NCI-H1105 treated with DMSO at 0.1 percent for 48 hours (cell line): ENCODE measurements around the gene GUCD1.
"Not testable (repeated sequence)": the region's sequence is repeated elsewhere in the genome, so short reads cannot be mapped to it uniquely, and the experiment has no call there.

Experiments
- DNase-seq: peaks from one replicate; lab custom pipeline; 2025; lab: John Stamatoyannopoulos, UW

Gene GUCD1

GRCh38 chr22:24565077-24565476, 10.1 kb upstream of the GUCD1 start:
- no peak for DNase-seq

GRCh38 chr22:24564376-24565058, 9.6 kb upstream of the GUCD1 start:
- no peak for DNase-seq

- no peak for DNase-seq
Measured at GRCh38 chr22:24563246-24563645, 8.3 kb upstream of the GUCD1 start.

- no peak for DNase-seq
Measured at GRCh38 chr22:24559471-24559870, 4.5 kb upstream of the GUCD1 start.

- peak; percentile 95 for DNase-seq
Measured at GRCh38 chr22:24555165-24556039, 464 bp upstream of the GUCD1 start, which contains the start of gene SNRPD3. SNRPD3 (plus strand) TSS chr22:24555999; CDS start chr22:24557675, 1,676 bp downstream.

- DNase-seq = no peak
Measured at GRCh38 chr22:24553597-24554312, 1.2 kb downstream of the GUCD1 start.

GRCh38 chr22:24552503-24553286, 2.2 kb downstream of the GUCD1 start:
- DNase-seq = not testable (repeated sequence)

GRCh38 chr22:24550902-24551435, 4.0 kb downstream of the GUCD1 start:
- DNase-seq = no peak

GRCh38 chr22:24550028-24550901, 4.7 kb downstream of the GUCD1 start:
- DNase-seq = no peak

- no peak for DNase-seq
Measured at GRCh38 chr22:24548812-24549211, 6.1 kb downstream of the GUCD1 start.

GRCh38 chr22:24543679-24544243, 11.2 kb downstream of the GUCD1 start:
- DNase-seq = no peak

- no peak for DNase-seq
Measured at GRCh38 chr22:24543185-24543601, 11.7 kb downstream of the GUCD1 start.

GRCh38 chr22:24542641-24543040, 12.3 kb downstream of the GUCD1 start:
- no peak for DNase-seq

- DNase-seq = no peak
Measured at GRCh38 chr22:24541681-24542515, 13.0 kb downstream of the GUCD1 start.

- no peak for DNase-seq
Measured at GRCh38 chr22:24540470-24540869, 14.5 kb downstream of the GUCD1 start.

- DNase-seq = no peak
Measured at GRCh38 chr22:24536089-24536488, 18.8 kb downstream of the GUCD1 start.

GRCh38 chr22:24535348-24535747, 19.6 kb downstream of the GUCD1 start:
- DNase-seq = no peak

- DNase-seq = no peak
Measured at GRCh38 chr22:24532075-24532474, 22.9 kb downstream of the GUCD1 start.

- DNase-seq = not testable (repeated sequence)
Measured at GRCh38 chr22:24530968-24531367, 24.0 kb downstream of the GUCD1 start.
